ENCODE measurements around the gene FBRSL1. TPM values are rescaled to one million over a fixed set of nuclear protein-coding genes. Genes with fewer than 3 reads are reported as not detected.

Gene FBRSL1
- polyA plus RNA-seq, 3 donors, result 0.39 to 28.7 (median 0.74) TPM

- Histone ChIP-seq H3K27ac (ENCODE audit: low read depth in 1 of 2, low read length in 2 of 2) (no peak overlapping the region), H3K4me2 (replicated peaks; ENCODE audit: extremely low read depth, low read length, poor library complexity, severe bottlenecking) (no peak overlapping the region), H3K4me1 (ENCODE audit: control insufficient read depth in 1 of 2, insufficient read depth in 2 of 2, low read length in 2 of 2) (peaks cover 45 to 47% of the 10 kb centered on the region in 2 donors), H2AFZ (ENCODE audit: insufficient read depth, low read depth, low read length, poor library complexity, severe bottlenecking) (no peak overlapping the region), H3K36me3 (replicated peaks in 1 of 2; ENCODE audit: control insufficient read depth in 1 of 2, insufficient read depth in 2 of 2, low read length in 2 of 2) (no peaks in the 10 kb centered on the region), H3K4me3 (replicated peaks in 1 of 3; ENCODE audit: low read depth in 2 of 3, low read length in 3 of 3) (peak overlapping the region in 1 of 3 experiments; percentile 8), H4K20me1 (ENCODE audit: insufficient read depth, low read length) (peaks cover 16% of the 10 kb centered on the region), H3K9ac (ENCODE audit: insufficient read depth, low read length, poor library complexity, severe bottlenecking) (no peak overlapping the region), H3K79me2 (ENCODE audit: insufficient read depth, low read length) (peaks cover 18% of the 10 kb centered on the region), H3K27me3 (ENCODE audit: control insufficient read depth in 2 of 2, insufficient read depth in 2 of 2, low read length in 2 of 2) (no peaks in the 10 kb centered on the region), H3K9me3 (replicated peaks in 1 of 2; ENCODE audit: control insufficient read depth in 1 of 2, insufficient read depth in 1 of 2, low read length in 2 of 2) (peaks cover 0 to 6% of the 10 kb centered on the region in 2 donors)
- Mint-ChIP-seq H3K27me3 (ENCODE audit: low read depth in 3 of 3) (peaks cover 6 to 10% (median 8%) of the 10 kb centered on the region in 3 donors), H3K4me3 (no peak overlapping the region), H3K9me3 (peaks cover 0 to 7% (median 5%) of the 10 kb centered on the region in 7 donors), H3K36me3 (peaks cover 12 to 15% of the 10 kb centered on the region in 2 donors), H3K27ac (peak overlapping the region in 6 of 7 donors; percentile 98 to 99 (median 98)), H3K4me1 (peaks cover 41% of the 10 kb centered on the region)
- DNase-seq, result no peak
- no peak for TF ChIP-seq CTCF (IDR thresholded peaks at IDR 0.05)
- intact Hi-C loops (cut with micrococcal nuclease), result loop anchor here in 1 of 2 donors (5.0 kb wide), 1 partner anchor 405 kb away; no protein-coding TSS in a partner anchor
- WGBS (ENCODE audit: insufficient coverage), result 92% methylated on average over 8 of the region's 14 CpGs
Measured at GRCh38 chr12:132487311-132487741, 2.6 kb upstream of the FBRSL1 start.

- Mint-ChIP-seq H3K4me3 (peak overlapping the region; percentile 89 to 96), H3K4me1 (peaks cover 44% of the 10 kb centered on the region), H3K36me3 (peaks cover 19 to 20% of the 10 kb centered on the region in 2 donors), H3K27me3 (ENCODE audit: low read depth in 3 of 3) (peaks cover 5 to 10% (median 6%) of the 10 kb centered on the region in 3 donors), H3K27ac (peak overlapping the region; percentile 98 to 99 (median 98)), H3K9me3 (peaks cover 0 to 7% (median 5%) of the 10 kb centered on the region in 7 donors)
- Histone ChIP-seq H2AFZ (ENCODE audit: insufficient read depth, low read depth, low read length, poor library complexity, severe bottlenecking) (peak overlapping the region; percentile 35), H3K27ac (ENCODE audit: low read depth in 1 of 2, low read length in 2 of 2) (peak overlapping the region; percentile 99 to 100), H3K79me2 (ENCODE audit: insufficient read depth, low read length) (peaks cover 29% of the 10 kb centered on the region), H3K36me3 (replicated peaks in 1 of 2; ENCODE audit: control insufficient read depth in 1 of 2, insufficient read depth in 2 of 2, low read length in 2 of 2) (peaks cover 0 to 5% of the 10 kb centered on the region in 2 donors), H3K4me2 (replicated peaks; ENCODE audit: extremely low read depth, low read length, poor library complexity, severe bottlenecking) (peak overlapping the region; percentile 85), H3K4me3 (replicated peaks in 1 of 3; ENCODE audit: low read depth in 2 of 3, low read length in 3 of 3) (peak overlapping the region; percentile 86 to 94 (median 91)), H4K20me1 (ENCODE audit: insufficient read depth, low read length) (peaks cover 27% of the 10 kb centered on the region), H3K4me1 (ENCODE audit: control insufficient read depth in 1 of 2, insufficient read depth in 2 of 2, low read length in 2 of 2) (peaks cover 42 to 50% of the 10 kb centered on the region in 2 donors), H3K27me3 (ENCODE audit: control insufficient read depth in 2 of 2, insufficient read depth in 2 of 2, low read length in 2 of 2) (no peaks in the 10 kb centered on the region), H3K9me3 (replicated peaks in 1 of 2; ENCODE audit: control insufficient read depth in 1 of 2, insufficient read depth in 1 of 2, low read length in 2 of 2) (peaks cover 0 to 6% of the 10 kb centered on the region in 2 donors), H3K9ac (ENCODE audit: insufficient read depth, low read length, poor library complexity, severe bottlenecking) (peak overlapping the region; percentile 98)
- WGBS (ENCODE audit: insufficient coverage), result 0% methylated on average over 14 of the region's 23 CpGs
- TF ChIP-seq CTCF (IDR thresholded peaks at IDR 0.05), result no peak
- DNase-seq, result peak; percentile 72 to 75 (median 73)
- intact Hi-C loops (cut with micrococcal nuclease), result loop anchor here in 1 of 2 donors (5.0 kb wide), 1 partner anchor 406 kb away; no protein-coding TSS in a partner anchor
Measured at GRCh38 chr12:132488127-132489077, 1.5 kb upstream of the FBRSL1 start.
